CD4-positive, CD25-positive, alpha-beta regulatory T cell (primary cell): ENCODE results near the gene KRTAP22-2. TPM values are rescaled to one million over a fixed set of nuclear protein-coding genes. Genes with fewer than 3 reads are reported as not detected.

ENCODE experiments used
- ATAC-seq, 2 donors: fragments of 150-1000 bp; cut with Tn5 transposase; one replicate each; pipeline ENCODE4 v1.10.0; 2021; ENCODE audit warnings: low read depth in 2 of 2, moderate number of reproducible peaks in 2 of 2, moderate library complexity in 1 of 2
- DNase-seq, 3 donors: peaks; one replicate each; pipeline versions ENCODE4 v3.0.0 to v3.0.0-alpha.2; 2012 to 2022; ENCODE audit warnings: mixed read lengths in 1 of 3
- H3K27ac ChIP-seq: one replicate; pipeline ENCODE4 v1.7.0; 2013; ENCODE audit warnings: mild to moderate bottlenecking, low read length; ENCODE audit not compliant: insufficient read depth, poor library complexity, severe bottlenecking
- H3K27me3 ChIP-seq: one replicate; pipeline ENCODE4 v1.7.0; 2013; ENCODE audit warnings: low read length; ENCODE audit not compliant: control insufficient read depth, insufficient read depth
- H3K36me3 ChIP-seq: one replicate; pipeline ENCODE4 v1.7.0; 2013; ENCODE audit warnings: mild to moderate bottlenecking, low read length, moderate library complexity; ENCODE audit not compliant: control insufficient read depth, insufficient read depth
- H3K4me1 ChIP-seq: 2 replicates; pipeline ENCODE4 v1.7.0; 2013; ENCODE audit warnings: mild to moderate bottlenecking, low read length; ENCODE audit not compliant: insufficient read depth, control insufficient read depth, poor library complexity, severe bottlenecking
- H3K4me3 ChIP-seq: one replicate; pipeline ENCODE4 v1.7.0; 2013; ENCODE audit warnings: low read depth, mild to moderate bottlenecking, low read length, moderate library complexity
- H3K9me3 ChIP-seq, 2 experiments: 1 replicate in 1 of 2; 2 replicates in 1 of 2; pipeline ENCODE4 v1.7.0; 2013; ENCODE audit warnings: low read length in 2 of 2, mild to moderate bottlenecking in 1 of 2, moderate library complexity in 1 of 2; ENCODE audit not compliant: control insufficient read depth in 2 of 2
- H3K27ac Mint-ChIP-seq, 3 donors: one replicate each; pipeline ENCODE4 v1.8.0; 2020 to 2022; ENCODE audit warnings: mild to moderate bottlenecking in 3 of 3, mixed read lengths in 3 of 3, moderate library complexity in 2 of 3
- H3K27me3 Mint-ChIP-seq: one replicate; pipeline ENCODE4 v1.8.0; 2022; ENCODE audit warnings: mild to moderate bottlenecking, mixed read lengths
- H3K36me3 Mint-ChIP-seq: one replicate; pipeline ENCODE4 v1.8.0; 2020; ENCODE audit warnings: mixed read lengths
- H3K4me1 Mint-ChIP-seq, 4 donors: one replicate each; pipeline ENCODE4 v1.8.0; 2020 to 2022; ENCODE audit warnings: mixed read lengths in 4 of 4, mild to moderate bottlenecking in 1 of 4
- H3K4me3 Mint-ChIP-seq, 4 donors: one replicate each; pipeline ENCODE4 v1.8.0; 2020 to 2022; ENCODE audit warnings: mild to moderate bottlenecking in 4 of 4, mixed read lengths in 4 of 4, moderate library complexity in 3 of 4
- H3K9me3 Mint-ChIP-seq, 7 donors: one replicate each; pipeline ENCODE4 v1.8.0; 2020 to 2022; ENCODE audit warnings: mixed read lengths in 7 of 7, mild to moderate bottlenecking in 3 of 7, moderate library complexity in 2 of 7
- polyA plus RNA-seq, 4 donors: library from polyadenylated mRNA; unstranded; fragments of 300-500 nt; fragmentation: Illumina TruSeq; gene quantifications; one replicate each; pipeline ENCODE4 v1.2.3, GENCODE V29; 2021
- total RNA-seq: library from RNA; stranded (reverse); gene quantifications from one replicate; pipeline ENCODE4 v1.2.3, GENCODE V29; 2022

KRTAP22-2 gene
- total and polyA plus RNA-seq, 5 donors from 2014 or later = not detected

- H3K27ac Mint-ChIP-seq = no peak within 1 kb of the TSS
- no peak for ATAC-seq
- Histone ChIP-seq H3K27me3 (no peaks in the 10 kb centered on the region), H3K9me3 (no peaks in the 10 kb centered on the region), H3K4me3 (no peak within 1 kb of the TSS), H3K27ac (no peak within 1 kb of the TSS), H3K4me1 (no peaks in the 10 kb centered on the region), H3K36me3 (no peaks in the 10 kb centered on the region)
- no peak for DNase-seq
- no peaks in the 10 kb centered on the region for H3K36me3 Mint-ChIP-seq
- peaks cover 0 to 6% (median 0%) of the 10 kb centered on the region in 7 donors for H3K9me3 Mint-ChIP-seq
- no peak within 1 kb of the TSS for H3K4me3 Mint-ChIP-seq
- no peaks in the 10 kb centered on the region for H3K27me3 Mint-ChIP-seq
- no peaks in the 10 kb centered on the region for H3K4me1 Mint-ChIP-seq
These were observed 1.9 kb upstream of the KRTAP22-2 start, which contains the start of gene KRTAP6-3 for GRCh38 chr21:30592140-30592539. Gene KRTAP6-3, plus strand, starts transcription at chr21:30592440. Its CDS starts 6 bp downstream, at chr21:30592446.

- Mint-ChIP-seq H3K9me3 (no peaks in the 10 kb centered on the region), H3K4me1 (no peaks in the 10 kb centered on the region), H3K4me3 (no peak overlapping the region), H3K36me3 (no peaks in the 10 kb centered on the region), H3K27me3 (no peaks in the 10 kb centered on the region), H3K27ac (no peak overlapping the region)
- H3K9me3 ChIP-seq = no peaks in the 10 kb centered on the region
- no peaks in the 10 kb centered on the region for H3K4me1 ChIP-seq
- ATAC-seq (no peak), DNase-seq (no peak)
- no peak overlapping the region for H3K27ac ChIP-seq
- no peak overlapping the region for H3K4me3 ChIP-seq
- H3K27me3 ChIP-seq = no peaks in the 10 kb centered on the region
- H3K36me3 ChIP-seq = no peaks in the 10 kb centered on the region
These were observed 7.3 kb downstream of the KRTAP22-2 start for GRCh38 chr21:30582870-30583269.

- Mint-ChIP-seq H3K36me3 (no peaks in the 10 kb centered on the region), H3K9me3 (no peaks in the 10 kb centered on the region), H3K27me3 (no peaks in the 10 kb centered on the region), H3K4me1 (no peaks in the 10 kb centered on the region), H3K27ac (no peak overlapping the region), H3K4me3 (no peak overlapping the region)
- Histone ChIP-seq H3K4me3 (no peak overlapping the region), H3K36me3 (no peaks in the 10 kb centered on the region), H3K27me3 (no peaks in the 10 kb centered on the region), H3K27ac (no peak overlapping the region), H3K4me1 (no peaks in the 10 kb centered on the region), H3K9me3 (no peaks in the 10 kb centered on the region)
- ATAC-seq (no peak), DNase-seq (no peak)
These were observed 10.1 kb downstream of the KRTAP22-2 start for GRCh38 chr21:30580132-30580531.

- no peaks in the 10 kb centered on the region for H3K4me1 ChIP-seq
- Mint-ChIP-seq H3K36me3 (no peaks in the 10 kb centered on the region), H3K9me3 (no peaks in the 10 kb centered on the region), H3K27me3 (no peaks in the 10 kb centered on the region), H3K4me1 (no peaks in the 10 kb centered on the region), H3K27ac (no peak overlapping the region), H3K4me3 (no peak overlapping the region)
- ATAC-seq = no peak
- no peaks in the 10 kb centered on the region for H3K27me3 ChIP-seq
- no peaks in the 10 kb centered on the region for H3K36me3 ChIP-seq
- H3K9me3 ChIP-seq = no peaks in the 10 kb centered on the region
- H3K4me3 ChIP-seq = no peak overlapping the region
- no peak overlapping the region for H3K27ac ChIP-seq
- DNase-seq = no peak
These were observed 10.9 kb downstream of the KRTAP22-2 start for GRCh38 chr21:30579346-30579745.

- Histone ChIP-seq H3K27ac (no peak overlapping the region), H3K9me3 (no peaks in the 10 kb centered on the region), H3K4me3 (no peak overlapping the region), H3K27me3 (no peaks in the 10 kb centered on the region), H3K36me3 (no peaks in the 10 kb centered on the region), H3K4me1 (no peaks in the 10 kb centered on the region)
- DNase-seq (no peak), ATAC-seq (no peak)
- Mint-ChIP-seq H3K27ac (no peak overlapping the region), H3K36me3 (no peaks in the 10 kb centered on the region), H3K4me3 (no peak overlapping the region), H3K27me3 (no peaks in the 10 kb centered on the region), H3K4me1 (no peaks in the 10 kb centered on the region), H3K9me3 (no peaks in the 10 kb centered on the region)
These were observed 12.4 kb downstream of the KRTAP22-2 start for GRCh38 chr21:30577766-30578165.

GRCh38 chr21:30567617-30568016, 22.6 kb downstream of the KRTAP22-2 start:
- Histone ChIP-seq H3K27me3 (no peaks in the 10 kb centered on the region), H3K9me3 (no peaks in the 10 kb centered on the region), H3K27ac (no peak overlapping the region), H3K4me1 (no peaks in the 10 kb centered on the region), H3K36me3 (no peaks in the 10 kb centered on the region), H3K4me3 (no peak overlapping the region)
- H3K27me3 Mint-ChIP-seq = no peaks in the 10 kb centered on the region
- DNase-seq (no peak), ATAC-seq (no peak)
- peaks cover 0 to 5% (median under 1%) of the 10 kb centered on the region in 7 donors for H3K9me3 Mint-ChIP-seq
- H3K27ac Mint-ChIP-seq = no peak overlapping the region
- no peaks in the 10 kb centered on the region for H3K36me3 Mint-ChIP-seq
- H3K4me3 Mint-ChIP-seq = no peak overlapping the region
- H3K4me1 Mint-ChIP-seq = no peaks in the 10 kb centered on the region

- H3K9me3 ChIP-seq = no peaks in the 10 kb centered on the region
- no peaks in the 10 kb centered on the region for H3K27me3 ChIP-seq
- no peaks in the 10 kb centered on the region for H3K4me1 Mint-ChIP-seq
- no peaks in the 10 kb centered on the region for H3K27me3 Mint-ChIP-seq
- no peak overlapping the region for H3K4me3 ChIP-seq
- H3K4me3 Mint-ChIP-seq = no peak overlapping the region
- H3K36me3 ChIP-seq = no peaks in the 10 kb centered on the region
- no peak overlapping the region for H3K27ac Mint-ChIP-seq
- H3K27ac ChIP-seq = no peak overlapping the region
- no peaks in the 10 kb centered on the region for H3K4me1 ChIP-seq
- DNase-seq (no peak), ATAC-seq (no peak)
- peaks cover 0 to 5% (median 0%) of the 10 kb centered on the region in 7 donors for H3K9me3 Mint-ChIP-seq
- H3K36me3 Mint-ChIP-seq = no peaks in the 10 kb centered on the region
These were observed 26.6 kb downstream of the KRTAP22-2 start for GRCh38 chr21:30563630-30564029.

- Histone ChIP-seq H3K9me3 (no peaks in the 10 kb centered on the region), H3K4me1 (no peaks in the 10 kb centered on the region), H3K4me3 (no peak overlapping the region), H3K27me3 (no peaks in the 10 kb centered on the region), H3K36me3 (no peaks in the 10 kb centered on the region), H3K27ac (no peak overlapping the region)
- Mint-ChIP-seq H3K27me3 (no peaks in the 10 kb centered on the region), H3K9me3 (peaks cover 0 to 5% (median 0%) of the 10 kb centered on the region in 7 donors), H3K4me3 (no peak overlapping the region), H3K27ac (no peak overlapping the region), H3K36me3 (no peaks in the 10 kb centered on the region), H3K4me1 (no peaks in the 10 kb centered on the region)
- ATAC-seq = no peak
- DNase-seq = no peak
These were observed 27.1 kb downstream of the KRTAP22-2 start for GRCh38 chr21:30563072-30563471.
